Jurkat, Clone E6-1 (cell line): Measurements from ENCODE around the gene NOS3.
A peak's percentile ranks its signal among the peaks of the same experiment; 100 is the strongest.
"Not testable (repeated sequence)": the region's sequence is repeated elsewhere in the genome, so short reads cannot be mapped to it uniquely, and the experiment has no call there.

ENCODE experiments used
- DNase-seq: peaks from one replicate; pipeline ENCODE4 v3.0.0-alpha.2; 2011; ENCODE audit warnings: low read depth, low spot score
- H3K4me3 ChIP-seq: 2 replicates; pipeline ENCODE4 v1.5.1; 2011; ENCODE audit warnings: mild to moderate bottlenecking, low read length, control low read depth, moderate library complexity

NOS3 gene

DNA sequence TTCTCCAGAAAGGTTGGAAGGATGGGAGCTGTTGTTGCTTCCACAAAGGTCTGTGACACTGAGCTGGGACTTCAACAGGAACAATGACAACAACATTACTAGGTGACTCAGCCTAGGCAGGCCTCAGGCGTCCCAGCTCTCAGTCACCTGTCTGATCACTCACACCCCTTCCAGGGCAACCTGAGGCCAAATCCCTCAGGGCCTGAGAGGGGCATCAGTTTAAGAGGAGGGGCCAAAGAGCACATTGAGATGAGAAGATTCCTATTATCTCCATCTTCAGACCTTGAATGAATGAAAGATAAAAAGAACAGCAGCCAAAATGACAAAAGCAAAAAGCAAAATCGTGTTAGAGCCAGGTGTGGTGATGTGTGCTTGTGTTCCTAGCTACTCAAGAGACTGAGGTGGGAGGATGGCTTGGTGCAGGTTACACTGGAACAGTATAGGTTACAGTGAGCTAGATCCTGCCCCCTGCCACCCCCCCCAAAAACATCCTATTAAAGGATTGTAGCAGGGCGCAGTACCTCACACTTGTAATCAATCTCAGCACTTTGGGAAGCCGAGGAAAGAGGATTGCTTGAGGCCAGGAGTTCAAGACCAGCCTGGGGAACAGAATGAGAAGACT, 33.7 kb downstream of the NOS3 start, which contains the start of gene ATG9B:
Gene ATG9B, minus strand, starts transcription at position 60 of the 622 bp plus-strand sequence. CDS start 71 bp downstream, outside the sequence.
- no peak within 1 kb of the TSS for H3K4me3 ChIP-seq
- no peak for DNase-seq

DNA sequence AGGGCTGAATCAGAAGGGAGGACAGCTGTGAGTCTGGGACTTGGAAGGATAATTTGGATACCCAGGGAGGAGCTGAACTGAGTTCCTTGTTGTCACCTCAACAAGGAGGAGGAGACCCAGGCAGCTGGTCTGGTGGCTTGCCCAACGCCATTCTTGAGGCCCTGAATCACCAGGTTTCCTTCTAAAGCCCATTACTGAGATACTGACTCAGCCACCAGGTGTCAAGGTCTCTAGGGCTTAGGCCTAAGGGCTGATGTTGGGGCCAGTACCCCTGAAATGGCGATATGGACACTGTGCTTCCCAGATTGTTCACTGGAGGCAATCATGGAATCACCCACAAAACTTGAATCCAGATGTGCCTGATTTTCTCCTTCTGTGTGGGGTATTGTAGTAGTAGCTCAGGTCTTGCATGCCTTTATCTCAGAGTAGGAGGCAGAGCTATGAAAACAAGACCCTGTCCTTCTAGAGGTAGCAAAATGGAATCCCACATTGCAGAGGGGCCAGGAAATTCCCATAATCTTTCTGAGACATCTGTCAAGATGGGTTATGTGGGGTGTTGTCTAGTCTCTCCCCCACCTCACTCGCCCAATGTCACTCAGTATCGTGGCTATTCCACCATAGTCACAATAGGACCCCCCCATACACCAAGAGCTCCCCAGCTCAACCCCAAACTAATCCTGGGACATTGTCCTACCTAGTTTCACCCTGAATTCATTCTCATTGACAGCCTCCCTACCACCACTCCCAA, 35.3 kb downstream of the NOS3 start:
- no peak for DNase-seq
- H3K4me3 ChIP-seq: no peak overlapping the region

DNA sequence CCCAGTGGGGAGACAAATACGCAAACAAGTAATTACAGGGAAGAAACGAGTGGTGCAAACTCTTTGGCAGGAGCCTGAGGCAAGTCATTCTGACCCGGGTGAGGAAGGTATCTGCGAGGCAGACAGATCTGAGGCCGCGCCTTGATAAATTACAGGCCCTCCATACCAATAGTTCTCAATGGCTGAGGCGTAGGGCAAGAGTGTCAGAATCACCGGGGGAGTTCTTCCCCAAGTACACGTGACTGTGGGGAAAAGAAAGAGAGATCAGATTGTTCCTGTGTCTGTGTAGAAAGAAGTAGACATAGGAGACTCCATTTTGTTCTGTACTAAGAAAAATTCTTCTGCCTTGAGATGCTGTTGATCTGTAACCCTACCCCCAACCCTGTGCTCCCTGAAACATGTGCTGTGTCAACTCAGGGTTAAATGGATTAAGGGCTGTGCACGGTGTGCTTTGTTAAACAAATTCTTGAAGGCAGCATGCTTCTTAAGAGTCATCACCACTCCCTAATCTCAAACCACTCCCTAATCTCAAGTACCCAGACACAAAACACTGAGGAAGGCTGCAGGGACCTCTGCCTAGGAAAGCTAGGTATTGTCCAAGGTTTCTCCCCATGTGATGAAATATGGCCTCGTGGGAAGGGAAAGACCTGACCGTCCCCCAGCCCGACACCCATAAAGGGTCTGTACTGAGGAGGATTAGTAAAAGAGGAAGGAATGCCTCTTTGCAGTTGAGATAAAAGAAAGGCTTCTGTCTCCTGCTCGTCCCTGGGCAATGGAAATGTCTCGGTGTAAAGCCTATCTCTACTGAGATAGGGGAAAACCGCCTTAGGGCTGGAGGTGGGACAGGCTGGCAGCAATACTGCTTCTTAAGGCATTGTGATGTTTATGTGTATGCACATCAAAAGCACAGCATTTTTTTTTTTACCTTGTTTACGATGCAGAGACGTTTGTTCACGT, 36.2 kb downstream of the NOS3 start:
- peak overlapping the region; percentile 82; the same call in 1 of the 2 replicates for H3K4me3 ChIP-seq
- not testable (repeated sequence) for DNase-seq

DNA sequence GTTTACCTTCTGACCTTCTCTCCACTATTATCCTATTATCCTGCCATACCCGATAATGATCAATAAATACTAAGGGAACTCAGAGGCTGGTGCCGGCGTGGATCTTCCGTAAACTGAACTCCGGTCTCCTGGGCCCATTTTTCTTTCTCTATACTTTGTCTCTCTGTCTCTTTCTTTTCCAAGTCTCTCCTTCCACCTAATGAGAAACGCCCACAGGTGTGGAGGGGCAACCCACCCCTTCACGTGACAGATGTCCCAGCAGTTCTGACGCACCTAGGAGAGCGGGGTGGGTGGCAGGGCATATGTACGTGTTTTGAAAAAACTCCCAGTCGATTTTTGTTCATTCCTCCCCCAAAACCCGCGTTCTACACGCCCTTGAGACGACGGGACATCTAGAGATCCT, 36.9 kb downstream of the NOS3 start:
- H3K4me3 ChIP-seq: peak overlapping the region; percentile 82
- DNase-seq: not testable (repeated sequence)

DNA sequence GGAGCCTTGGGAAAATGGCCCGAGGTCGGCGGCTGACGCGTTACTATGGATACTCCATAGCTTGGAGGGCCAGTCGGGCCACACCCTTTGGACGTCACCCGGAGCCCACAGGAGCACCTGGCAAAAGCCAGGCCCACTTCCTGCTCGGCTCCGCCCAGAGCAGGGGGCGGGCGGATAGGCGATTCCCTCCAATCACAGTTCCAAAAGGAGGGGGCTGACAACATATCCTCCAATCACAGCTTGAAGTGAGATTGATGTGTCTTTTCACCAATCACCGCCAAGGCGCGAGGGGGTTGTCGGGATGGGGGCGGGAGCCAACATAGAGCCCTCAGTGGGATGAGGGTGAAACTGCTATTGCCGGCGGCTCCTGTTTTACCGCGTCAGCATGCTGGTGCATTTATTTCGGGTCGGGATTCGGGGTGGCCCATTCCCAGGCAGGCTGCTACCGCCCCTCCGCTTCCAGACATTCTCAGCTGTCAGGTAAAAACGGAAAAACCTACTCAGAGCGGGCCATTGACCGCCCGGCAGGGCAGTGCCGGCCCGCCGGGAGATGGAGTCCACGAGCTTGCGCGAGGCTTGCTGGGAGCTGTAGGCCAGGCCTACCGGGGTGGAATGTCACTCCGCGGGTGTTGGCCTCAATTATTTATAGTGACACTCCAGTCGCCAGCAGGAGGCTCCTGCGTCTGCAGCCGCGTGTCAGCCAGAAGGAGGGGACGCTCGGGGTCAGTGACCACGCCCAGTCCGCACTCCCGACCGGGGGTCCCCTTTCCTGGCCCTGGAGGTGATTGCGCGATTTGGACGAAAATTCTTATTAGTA, 37.5 kb downstream of the NOS3 start, which contains the start of gene ABCB8:
Gene ABCB8, plus strand, starts transcription at position 320 of the 817 bp plus-strand sequence. Its CDS starts 66 bp downstream, at position 386.
- H3K4me3 ChIP-seq: peak within 1 kb of the TSS; percentile 82
- DNase-seq: peak; percentile 98

DNA sequence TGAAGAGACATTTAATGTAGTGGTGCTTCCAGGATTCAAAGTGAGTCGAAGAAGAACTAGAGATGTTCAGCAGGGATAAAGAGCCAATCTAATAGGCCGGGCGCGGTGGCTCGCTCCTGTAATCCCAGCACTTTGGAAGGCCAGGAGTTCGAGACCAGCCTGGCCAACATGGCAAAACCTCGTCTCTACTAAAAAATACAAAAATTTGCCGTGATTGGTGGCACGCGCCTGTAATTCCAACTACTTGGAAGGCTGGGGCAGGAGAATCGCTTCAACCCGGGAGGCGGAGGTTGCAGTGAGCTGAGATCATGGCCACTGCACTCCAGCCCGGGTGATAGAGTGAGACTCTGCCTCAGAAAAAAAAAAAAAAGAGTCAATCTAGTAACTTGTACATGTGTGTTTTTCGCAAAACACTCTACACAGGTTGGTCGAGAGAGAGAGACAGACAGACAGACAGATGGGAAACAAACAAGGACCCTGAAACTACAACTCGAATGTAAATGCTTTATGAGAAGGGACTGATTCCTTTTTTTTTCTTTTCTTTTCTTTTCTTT, 38.2 kb downstream of the NOS3 start:
- DNase-seq: no peak
- peak overlapping the region; percentile 82 for H3K4me3 ChIP-seq

DNA sequence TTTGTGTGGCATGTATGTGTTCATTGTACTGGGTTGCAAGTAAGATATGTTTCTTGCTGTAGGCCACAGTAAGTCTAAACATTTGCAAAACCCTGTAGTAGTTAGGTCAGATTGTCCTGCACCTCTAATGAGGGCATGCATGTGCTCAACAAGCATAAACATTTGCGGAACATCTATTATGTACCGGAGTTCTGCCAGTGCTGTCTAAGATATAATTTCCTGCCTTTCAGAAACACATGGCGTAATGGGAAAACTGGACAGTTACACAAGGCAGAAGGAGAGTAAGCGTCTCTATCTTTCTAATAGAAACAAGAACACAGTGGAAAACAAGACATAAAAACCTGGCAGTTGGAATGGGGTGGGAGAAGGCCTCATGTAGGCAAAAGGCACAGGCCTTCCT, 40.2 kb downstream of the NOS3 start:
- H3K4me3 ChIP-seq: no peak overlapping the region
- no peak for DNase-seq

DNA sequence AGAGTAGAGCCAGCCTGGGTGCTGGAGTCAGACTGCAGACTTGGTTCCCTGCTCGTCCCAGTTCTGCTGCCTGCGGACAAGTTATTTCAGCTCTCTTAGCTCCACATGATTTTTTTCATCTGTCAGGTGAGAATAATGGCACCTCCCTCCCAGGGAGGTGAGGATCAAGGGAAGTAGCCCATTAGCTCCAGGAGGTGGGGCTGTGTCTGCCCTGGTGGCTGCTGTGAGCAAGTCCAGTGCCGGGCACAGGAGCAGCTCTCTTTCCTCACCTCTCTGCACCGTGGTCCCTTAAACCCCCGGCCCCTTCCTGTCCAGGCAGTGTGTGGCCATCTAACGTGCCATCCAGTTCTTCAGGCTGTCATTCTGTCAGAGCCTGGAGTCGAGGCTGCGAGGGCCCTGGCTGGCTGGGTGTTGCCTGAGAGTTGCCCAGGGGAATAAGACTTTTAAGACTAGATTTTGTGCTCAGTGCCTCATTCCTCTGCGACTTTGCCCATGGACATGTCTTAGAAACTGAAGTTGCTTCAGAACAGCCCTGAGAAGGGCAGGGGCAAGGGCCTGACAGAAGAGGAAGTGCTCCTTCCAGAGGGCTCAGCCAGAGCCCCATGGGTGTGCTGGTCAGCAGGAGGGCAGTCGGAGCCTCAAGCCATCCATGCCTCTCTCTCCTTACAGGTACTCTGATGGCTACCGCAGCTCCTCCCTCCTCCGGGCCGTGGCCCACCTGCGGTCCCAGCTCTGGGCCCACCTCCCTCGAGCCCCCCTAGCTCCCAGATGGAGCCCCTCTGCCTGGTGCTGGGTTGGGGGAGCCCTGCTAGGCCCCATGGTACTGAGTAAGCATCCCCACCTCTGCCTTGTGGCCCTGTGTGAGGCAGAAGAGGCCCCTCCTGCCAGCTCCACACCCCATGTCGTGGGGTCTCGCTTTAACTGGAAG, 42.4 kb downstream of the NOS3 start:
- H3K4me3 ChIP-seq: no peak overlapping the region
- no peak for DNase-seq

DNA sequence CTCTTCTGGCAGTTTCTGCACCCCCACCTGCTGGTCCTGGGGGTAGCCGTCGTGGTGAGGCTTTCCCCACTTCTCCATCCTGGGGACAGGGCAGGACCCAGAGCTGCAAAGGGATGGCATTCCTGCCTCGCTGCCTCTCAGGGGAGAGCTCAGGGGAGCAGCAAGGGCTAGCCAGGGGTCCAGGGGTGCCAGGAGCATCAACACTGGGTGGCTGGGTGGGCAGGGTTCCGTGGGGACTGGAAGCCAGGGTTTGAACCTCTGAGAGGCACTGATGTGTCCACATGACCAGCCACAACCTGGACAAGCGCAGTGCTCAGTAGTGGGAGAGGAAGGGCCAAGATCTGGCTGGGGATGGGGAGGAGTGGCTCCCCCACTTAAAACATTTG, 43.0 kb downstream of the NOS3 start:
- no peak for DNase-seq
- no peak overlapping the region for H3K4me3 ChIP-seq

DNA sequence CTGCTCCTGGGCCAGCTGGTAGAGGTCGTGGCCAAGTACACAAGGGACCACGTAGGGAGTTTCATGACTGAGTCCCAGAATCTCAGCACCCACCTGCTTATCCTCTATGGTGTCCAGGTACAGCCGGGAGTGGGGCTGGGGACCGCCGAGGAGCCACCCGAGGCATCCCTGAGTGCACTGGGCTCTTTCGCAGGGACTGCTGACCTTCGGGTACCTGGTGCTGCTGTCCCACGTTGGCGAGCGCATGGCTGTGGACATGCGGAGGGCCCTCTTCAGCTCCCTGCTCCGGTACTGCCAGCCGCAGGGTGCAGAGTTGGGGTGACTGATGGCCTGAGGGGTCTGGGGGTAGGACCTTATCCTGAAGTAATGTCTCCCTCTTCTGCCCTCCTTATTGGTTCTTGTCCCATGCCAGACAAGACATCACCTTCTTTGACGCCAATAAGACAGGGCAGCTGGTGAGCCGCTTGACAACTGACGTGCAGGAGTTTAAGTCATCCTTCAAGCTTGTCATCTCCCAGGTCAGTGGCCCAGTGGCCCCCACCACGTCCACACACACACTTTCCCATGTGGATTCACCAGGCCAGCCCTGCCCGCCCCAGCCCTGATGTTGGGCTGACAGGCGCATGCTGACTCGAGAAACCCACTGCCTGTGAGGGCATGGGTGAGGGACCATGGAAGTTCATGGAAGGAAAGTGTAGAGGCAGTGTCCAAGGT, 43.7 kb downstream of the NOS3 start:
- H3K4me3 ChIP-seq: no peak overlapping the region
- no peak for DNase-seq

DNA sequence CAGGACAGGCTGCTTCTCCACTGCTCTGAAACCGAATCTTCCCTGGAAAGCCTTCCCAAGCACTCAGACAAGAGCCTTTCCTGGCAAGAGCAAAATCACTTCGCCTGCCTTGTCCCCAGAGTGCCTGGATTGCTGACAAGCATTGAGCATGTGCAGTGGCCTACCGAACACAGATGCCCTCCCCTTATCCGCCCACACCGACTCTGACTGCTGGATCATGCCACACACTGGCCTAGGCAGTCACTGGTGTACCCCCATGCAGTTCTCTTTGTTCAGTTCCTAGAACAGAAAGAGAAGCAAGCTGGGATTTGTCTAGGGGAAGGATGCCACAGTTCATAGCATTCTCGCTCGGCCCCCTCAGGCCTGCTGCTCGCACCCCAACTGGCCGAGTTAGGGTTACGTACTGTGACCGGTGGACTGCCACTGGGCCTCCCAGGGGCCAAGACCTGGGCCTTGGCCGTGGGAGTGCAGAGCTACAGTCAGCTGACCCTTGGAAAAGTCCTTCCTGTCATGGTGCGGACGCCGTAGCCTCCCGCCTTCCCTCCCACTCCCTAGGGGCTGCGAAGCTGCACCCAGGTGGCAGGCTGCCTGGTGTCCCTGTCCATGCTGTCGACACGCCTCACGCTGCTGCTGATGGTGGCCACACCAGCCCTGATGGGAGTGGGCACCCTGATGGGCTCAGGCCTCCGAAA, 44.4 kb downstream of the NOS3 start:
- H3K4me3 ChIP-seq: no peak overlapping the region
- no peak for DNase-seq

DNA sequence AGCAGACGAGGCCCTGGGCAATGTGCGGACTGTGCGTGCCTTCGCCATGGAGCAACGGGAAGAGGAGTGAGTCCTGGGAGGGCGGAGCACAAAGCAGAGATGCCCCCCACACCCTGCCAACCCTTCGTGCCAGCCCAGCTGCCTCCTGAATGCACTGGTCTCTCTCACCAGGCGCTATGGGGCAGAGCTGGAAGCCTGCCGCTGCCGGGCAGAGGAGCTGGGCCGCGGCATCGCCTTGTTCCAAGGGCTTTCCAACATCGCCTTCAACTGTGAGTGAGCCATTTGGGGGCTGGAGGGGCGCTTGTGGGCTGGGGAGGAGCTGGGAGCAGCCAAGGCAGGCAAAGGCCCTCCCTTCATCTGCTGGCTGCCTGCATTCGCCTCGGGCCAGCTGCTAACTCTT, 45.1 kb downstream of the NOS3 start:
- DNase-seq: no peak
- no peak overlapping the region for H3K4me3 ChIP-seq

DNA sequence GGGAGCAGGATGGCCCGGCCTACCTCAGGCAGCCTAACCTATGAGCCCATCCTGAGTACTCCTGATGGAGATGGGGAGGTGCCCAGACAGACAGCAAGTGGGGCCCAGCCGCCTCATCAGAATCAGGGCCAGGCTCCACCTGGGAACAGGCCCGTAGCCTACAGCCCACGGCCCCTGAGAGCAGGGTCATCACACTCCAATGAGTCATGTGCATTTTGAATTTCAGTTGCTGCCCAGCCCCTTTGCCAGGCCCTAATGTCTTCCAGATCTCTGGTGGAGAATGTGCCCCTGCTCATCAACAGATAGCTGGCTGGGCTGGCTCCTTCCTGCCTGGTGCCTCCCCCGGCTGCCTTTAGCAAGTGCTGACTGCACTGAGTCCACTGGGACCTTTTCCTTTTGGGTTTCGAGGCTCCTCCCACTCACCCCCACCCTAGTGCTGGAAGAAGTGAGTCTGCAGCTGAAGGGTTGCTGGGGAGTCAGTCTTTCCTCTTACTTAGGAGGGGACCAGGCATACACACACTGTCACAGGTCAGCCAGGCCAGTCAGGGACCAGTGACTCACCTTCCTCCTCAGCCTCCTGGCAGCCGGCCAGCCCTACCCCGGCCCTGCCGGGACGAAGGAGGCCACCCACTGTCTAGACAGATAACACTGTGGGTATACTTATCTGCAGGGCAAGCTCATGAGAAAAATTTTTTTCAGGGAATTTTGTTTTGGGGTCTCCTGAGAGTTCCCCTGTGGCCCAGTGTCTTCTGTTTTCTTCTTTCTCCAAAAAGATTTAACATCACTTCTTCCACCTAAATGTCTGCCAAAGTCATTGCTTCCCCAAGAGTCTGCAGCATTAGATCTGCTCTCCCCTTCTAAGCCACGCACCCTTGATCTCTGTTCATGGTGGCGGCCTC, 48.4 kb downstream of the NOS3 start:
- no peak for DNase-seq
- H3K4me3 ChIP-seq: no peak overlapping the region

DNA sequence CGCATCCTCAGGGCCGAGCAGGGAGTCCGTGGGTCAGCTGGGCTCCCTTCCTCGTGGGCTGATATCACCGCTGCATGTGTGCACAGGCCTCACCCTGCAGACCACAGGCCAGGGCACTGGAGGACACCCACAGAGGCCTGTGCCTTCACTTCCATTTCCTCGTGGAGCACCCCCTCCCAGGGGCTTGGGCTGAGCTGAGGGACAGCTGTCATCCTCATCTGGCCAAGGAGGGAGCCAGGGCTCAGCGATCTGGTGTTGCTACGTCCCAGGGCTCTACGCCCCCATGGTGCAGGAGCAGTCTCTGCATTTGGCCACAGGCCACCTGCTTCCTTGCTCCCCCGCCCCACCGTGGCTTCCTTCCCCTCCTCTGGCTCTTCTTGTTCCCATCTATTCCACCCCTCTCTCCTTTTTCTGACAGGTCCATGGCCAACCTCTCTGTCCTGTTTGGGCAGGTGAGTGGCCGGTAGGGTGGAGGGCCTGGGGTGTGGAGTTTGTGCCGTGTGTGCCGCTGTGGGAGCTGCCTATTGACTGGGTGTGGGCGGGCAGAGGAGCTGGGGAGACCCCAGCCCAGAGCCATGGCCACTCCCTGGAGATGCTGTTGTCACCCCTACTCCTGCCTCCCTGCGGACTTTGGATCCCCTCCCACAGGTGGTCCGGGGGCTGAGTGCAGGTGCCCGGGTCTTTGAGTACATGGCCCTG, 49.2 kb downstream of the NOS3 start:
- no peak overlapping the region for H3K4me3 ChIP-seq
- DNase-seq: no peak
